NCI-H2081 (cell line): ENCODE measurements around the gene FILIP1.

Source experiments
- DNase-seq, 2 experiments: peaks; one replicate each; lab custom pipeline; 2025; lab: John Stamatoyannopoulos, UW

FILIP1 gene

DNA sequence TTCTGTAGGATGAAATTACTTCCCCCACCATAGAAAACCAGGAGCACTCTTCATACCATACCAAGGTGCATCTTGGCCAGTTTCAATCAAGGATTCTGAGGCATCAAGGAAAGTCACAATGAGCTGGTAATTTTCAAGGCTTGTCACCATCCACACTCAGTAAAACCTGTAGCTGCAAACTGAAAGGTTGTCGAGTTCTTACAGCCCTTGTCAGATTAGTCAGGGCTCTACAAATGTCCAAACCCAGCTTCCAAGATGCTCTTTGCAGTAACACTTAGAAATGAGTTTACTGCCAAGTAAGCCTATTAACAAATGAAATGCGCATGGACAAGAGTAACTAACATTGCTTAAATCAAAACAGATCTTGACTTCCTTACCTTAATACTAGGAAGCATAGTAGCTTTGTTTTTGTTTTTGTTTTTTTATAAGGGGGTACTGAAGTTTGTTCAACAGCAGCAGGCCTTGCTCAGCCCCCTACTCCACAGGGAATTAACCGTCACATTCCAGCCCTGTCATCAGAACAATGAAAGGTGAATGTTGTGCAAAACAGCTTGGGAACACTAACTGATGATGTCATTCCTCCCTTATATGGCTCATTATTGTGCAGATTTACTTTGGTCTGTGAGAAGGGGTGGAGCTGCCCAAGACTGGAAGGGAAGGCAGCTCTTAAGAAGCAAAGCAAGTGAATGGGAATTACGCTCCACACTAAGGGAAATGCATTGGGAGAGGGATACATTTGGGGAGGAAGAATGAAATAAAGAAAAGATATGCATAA, 159.1 kb downstream of the FILIP1 start:
- DNase-seq = no peak

DNA sequence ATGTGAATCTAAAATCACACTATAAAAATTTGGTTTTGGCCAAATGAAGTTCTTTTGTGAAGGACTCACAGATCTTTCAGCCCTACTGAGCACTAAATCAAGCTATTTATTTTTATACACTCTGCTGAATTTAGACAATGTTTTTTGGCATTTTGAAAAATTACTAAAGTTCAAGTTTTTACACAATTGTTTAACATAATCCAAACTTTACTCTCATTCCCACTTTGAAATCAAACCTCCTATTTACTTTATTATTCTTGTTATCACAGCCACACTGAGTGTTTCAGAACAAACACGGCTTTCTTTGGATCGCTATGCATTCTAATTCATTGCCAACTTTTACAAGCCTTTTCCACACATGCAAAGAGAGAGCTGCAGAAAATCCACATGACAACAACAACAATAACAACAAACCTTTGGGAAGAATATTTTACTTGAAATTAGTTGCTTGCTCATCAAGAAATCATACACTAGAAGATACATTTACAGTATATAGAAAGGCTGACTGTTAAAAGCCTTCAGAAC, 159.9 kb downstream of the FILIP1 start:
- DNase-seq = no peak

DNA sequence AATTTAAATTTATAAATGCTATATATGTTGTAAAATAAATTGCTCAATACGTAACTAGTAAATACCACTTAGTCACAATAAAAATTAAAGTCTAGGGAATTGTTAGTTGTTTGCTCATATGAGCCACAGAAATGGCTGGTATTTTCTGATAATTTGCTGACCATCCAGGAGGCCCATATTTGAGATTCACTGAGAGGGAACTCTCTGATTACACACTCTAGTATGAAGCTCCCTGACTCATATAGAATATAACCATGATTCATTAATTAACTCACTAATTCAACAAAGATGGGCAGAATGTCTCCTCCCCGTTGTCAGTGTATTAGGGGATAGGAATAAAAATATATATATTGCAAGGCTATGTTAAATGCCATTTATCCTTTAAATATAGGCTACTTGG, 162.4 kb downstream of the FILIP1 start:
- no peak for DNase-seq

DNA sequence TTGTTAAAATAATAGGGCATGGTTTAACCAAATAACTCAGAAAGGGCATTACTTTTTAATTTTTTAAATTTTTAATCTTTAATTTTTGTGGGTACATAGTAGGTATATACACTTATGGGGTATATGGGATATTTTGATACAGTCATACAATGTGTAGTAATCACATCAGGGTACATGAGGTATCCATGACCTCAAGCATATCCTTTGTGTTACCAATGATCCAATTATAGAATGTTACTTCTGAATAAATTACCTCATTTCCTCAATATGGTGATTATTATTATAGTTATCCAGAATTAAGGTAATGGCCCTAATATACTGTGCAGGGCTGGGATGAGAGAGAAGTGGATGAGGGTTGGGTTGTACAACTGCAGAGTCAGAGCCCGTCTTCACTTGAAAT, 163.9 kb downstream of the FILIP1 start:
- DNase-seq = no peak

DNA sequence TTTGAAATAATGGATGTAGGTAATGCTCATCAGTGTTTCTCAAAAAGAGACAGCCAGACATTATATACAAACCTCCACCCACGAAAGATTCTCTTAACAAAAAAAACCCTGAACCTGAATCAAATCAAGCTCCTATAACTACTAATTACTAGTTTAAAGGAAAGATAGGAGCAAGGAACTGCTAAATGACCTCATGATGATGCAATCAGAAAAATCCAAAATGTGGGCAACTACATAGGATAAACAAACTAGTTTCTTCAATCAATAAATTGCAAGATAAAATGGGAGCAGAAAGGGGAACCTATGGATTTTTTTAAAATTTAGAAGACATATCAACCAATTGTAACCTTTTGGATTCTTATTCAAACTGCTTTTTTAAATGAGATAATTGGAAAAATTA, 165.8 kb downstream of the FILIP1 start:
- no peak for DNase-seq

DNA sequence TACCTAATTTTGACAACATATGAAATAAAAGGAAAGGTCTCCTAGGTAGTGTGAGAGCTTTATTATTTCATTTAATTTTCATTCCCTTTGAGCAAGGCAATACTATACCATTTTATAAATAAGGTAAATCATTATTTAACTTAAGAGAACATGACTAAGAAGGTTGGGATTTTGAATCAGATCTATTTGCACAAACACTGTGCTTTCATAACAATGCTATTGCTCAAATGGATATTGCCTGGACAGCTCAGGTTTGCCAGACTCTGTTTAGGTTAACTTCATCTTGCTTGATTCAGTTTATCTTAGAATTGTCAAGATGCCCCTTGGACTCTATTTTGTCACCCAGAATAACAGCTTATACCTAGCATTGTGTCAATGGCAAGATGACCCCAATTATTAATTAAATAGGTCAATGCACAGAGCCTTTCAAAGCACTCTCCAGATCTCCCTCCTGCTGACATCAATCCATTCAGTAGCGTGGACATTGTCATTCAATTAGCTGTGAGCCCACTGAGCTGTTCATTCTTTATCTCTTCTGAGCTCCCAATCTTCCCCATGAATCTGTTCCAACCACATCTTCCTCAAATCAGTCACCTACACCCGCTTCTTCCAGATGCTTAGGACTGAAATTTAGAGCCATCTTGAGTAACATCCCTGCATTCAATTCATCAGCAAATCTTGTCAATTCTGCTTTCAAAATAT, 166.9 kb downstream of the FILIP1 start:
- DNase-seq = no peak

DNA sequence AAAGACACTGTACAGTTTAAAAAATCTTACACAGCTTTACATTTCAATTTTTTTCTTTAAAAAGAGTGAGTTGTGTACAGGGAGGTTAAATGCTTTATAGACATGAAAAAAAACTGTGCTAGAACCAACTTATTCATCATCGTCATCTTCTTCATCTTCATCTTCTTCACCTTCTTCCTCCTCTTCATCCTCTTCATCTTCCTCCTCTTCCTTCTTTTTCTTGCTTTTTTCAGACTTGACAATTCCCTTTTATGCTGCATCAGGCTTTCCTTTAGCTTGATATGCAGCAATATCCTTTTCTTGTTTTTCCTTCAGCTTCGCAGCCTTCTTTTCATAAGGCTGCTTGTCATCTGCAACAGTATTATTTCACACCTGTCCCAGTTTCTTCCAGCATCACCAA, 174.7 kb downstream of the FILIP1 start:
- no peak for DNase-seq

DNA sequence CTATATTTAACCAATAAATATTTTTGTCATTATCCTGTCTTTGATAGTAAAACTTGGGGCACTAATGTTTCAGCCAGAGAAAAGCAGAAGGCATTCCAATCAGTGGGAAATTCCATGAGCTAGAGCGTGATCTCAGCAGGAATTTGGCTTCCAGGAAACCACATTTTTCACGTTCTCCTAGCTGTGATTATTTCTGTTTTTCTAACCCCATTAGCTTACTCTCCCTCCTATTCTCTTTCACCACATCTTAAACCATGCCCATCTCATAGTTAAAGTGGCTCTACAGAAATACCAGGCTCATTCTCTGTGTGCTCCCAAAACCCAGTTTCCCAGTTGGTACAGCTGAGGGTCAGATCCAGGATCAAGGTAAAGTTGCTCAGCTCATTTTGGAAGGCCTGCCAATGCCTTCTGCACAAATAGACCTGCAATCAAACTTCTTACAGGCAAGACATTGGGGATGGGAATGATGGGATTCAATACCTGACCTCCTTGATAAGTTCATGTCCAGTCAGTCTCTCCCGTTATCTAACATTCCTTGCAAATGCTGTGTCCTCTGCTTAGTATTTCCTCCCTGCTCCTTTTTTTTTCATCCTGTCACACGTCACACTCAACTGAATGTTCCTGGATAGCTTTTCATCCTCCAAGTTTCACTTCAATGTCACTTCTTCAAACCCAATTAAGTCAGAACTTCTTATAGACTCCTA, 175.9 kb downstream of the FILIP1 start:
- no peak for DNase-seq

DNA sequence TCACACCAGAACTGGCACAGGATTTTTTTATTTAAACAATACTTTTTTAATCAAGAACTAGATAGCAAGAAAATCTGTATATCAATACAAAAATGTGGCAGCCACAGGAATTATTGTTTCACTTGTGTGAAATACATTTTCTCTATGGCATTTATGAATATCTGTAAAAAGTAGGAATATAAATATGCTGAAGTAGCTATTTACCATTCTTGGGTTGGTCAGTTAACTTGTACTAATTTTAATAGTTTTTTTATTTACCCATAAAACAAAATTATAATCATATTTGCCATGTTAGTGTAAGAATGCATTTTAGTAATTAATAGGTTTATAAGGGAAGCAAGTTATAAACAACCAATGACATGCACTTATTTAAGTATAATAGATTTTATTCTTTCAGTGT, 177.6 kb downstream of the FILIP1 start:
- no peak for DNase-seq

DNA sequence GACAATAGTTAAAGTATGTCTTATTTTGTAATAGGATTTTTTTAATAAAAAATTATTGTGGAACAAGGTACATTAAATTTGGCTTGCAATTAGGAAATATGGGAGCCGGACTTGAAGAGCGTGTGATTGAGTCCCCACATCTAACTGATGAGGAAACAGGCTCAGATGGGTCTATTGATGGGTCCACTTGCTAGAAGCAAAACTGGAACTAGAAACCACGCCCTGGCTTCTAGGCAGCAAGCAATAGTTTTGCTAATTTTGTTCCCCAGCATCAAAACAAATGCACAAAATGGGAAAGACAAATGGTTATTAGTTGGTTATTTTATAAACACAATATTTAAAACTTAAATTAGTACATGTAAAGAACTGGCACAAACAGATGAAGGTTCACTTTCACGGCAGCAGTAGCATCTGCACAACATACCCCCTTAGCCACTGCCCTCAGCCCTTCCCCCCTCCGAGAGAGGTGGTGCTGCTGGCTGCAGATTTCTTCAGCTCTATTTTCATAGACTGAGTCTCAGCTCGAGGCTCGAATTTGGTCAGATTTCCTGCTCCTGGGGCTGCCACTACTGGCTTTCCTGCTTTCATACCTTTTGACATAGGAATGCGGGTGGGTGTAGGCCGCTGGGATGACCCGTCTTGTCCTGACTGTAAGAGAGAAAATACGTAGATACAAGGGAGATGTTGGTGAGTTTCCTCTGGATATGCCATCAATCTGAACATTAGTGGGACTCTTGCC, 185.2 kb downstream of the FILIP1 start:
- DNase-seq = no peak

DNA sequence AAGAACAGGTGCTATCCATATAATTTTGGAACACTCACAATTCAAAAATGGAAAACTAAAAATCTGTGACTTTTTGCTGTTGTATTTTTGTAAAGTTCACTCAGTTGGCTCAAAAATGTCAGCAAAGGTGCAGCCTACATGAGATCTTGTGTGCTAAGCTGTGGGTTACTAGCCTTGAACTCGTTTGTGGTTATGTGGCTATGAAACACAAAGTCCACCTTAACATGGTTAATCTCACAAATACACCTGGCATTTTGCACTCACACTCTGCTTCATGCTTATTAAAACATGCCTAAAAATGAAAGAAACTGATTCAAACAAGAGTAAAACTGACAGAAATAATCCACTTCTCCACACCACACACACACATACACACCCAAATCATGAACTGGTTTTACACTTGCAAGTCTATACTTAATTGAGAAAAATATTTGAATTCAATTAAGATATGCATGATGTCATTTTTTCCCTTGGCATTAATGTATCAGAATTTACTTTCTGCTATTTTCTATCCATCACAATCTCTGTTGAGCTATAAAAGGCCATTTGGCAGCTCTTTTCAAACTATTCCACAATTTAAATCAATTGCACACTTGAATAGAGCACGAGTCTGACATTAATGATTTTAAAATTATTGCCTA, 186.1 kb downstream of the FILIP1 start:
- DNase-seq = no peak

DNA sequence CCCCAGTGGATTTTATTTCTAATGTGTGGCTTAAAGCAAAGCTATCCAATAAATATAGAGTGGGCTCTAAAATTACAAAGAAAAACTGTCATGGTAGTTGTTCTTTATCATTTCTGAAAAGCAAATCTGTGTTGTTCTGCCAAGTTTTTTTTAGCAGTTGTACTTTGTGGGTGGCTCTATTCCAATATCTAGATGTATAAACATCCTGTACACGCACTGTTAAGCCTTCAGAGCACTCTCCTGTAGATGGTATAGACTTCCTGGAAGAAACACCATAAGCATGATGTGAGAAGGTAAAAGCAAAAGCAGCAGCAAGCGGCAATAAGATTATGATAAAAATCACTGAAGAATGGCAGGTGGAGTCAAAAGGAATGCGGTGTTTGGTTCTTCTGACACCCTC, 187.5 kb downstream of the FILIP1 start:
- no peak for DNase-seq

DNA sequence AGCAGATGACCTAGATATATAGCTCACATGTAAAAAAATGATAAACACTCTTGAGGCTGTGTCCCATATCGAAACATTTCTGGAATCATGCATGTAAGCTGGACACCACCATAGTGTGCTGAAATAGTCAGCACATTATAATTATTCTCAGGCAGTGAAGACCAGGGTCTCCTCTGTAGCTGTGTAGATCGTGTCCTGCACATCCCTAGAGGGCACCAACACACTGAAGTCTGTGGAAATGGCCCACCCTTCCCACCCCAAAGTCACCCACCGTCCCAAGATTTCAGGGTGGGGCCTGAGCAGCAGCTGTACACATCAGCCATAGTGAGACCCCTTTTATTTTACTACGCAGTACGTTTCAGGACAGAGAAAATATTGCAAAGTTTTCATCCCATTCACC, 188.0 kb downstream of the FILIP1 start:
- no peak for DNase-seq

DNA sequence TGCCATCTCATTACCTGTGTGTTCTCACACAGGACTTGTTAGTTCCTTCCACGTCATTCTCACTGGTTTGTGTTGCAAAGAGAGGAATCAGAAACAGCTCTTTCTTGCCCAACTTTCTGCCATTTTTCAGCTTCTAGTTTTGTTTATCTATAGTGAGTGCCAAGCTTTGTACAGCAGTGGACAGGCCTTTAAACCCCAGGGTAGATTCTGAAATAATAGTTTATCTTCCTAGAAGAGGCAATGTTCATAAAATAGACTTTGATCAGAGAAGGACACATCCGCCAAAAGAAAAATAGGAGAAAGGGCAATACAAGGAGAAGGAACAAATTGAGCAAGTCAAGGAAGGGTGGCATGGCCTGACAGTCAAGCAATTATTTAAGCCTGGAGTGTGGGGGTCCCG, 191.3 kb downstream of the FILIP1 start:
- no peak for DNase-seq

DNA sequence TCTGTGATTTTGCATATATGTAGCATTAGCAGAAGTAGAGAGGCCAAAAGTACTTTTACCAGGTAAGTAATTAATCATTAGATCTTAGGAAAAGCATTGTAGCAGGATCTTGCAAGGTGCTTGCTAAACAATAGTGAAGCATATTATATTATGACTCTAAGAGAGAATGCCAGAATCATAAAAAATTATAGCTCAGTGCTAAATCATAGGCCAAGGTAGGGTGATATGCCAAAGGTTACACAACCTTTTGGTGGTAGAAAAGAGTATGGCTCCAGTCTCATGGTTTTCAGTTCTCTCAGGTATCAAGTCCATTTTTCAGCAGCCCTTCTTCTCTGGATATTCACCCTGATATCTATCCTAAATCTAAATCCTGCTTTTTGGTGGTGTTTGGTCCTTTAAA, 192.1 kb downstream of the FILIP1 start:
- no peak for DNase-seq

DNA sequence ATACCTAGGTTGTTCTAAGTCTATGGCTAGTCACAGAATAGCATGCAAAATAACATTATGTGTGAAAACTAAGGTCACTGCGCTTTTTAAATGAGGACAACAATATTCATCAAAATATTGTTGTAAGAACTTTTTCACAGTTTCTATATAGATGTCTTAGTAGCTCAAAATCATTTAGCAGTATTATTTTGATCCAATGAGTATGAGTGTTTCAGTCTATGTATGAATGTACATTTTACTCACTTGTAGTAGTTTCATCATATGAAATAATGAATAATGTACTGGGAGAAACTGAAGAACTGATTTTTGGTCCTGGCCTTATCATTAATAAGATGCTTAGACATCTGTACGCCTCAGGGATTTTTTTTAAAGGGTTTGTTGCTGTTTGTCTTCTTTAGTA, 192.5 kb downstream of the FILIP1 start:
- no peak for DNase-seq

DNA sequence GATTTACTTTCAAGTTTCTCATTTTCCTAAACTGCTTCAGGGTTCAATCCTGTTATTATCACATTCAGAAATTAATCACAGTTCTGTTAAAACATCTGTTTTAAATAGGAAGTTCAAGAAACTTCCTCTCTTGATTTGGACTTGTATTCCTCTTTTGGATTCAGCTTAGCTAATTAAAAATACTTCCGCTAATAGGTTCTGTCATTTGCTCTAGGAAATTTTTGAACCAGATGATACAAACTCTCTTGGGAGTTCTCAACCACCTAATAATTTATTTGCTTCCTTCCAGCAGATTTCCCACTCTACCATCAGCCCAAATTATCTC, 193.1 kb downstream of the FILIP1 start:
- DNase-seq = no peak

DNA sequence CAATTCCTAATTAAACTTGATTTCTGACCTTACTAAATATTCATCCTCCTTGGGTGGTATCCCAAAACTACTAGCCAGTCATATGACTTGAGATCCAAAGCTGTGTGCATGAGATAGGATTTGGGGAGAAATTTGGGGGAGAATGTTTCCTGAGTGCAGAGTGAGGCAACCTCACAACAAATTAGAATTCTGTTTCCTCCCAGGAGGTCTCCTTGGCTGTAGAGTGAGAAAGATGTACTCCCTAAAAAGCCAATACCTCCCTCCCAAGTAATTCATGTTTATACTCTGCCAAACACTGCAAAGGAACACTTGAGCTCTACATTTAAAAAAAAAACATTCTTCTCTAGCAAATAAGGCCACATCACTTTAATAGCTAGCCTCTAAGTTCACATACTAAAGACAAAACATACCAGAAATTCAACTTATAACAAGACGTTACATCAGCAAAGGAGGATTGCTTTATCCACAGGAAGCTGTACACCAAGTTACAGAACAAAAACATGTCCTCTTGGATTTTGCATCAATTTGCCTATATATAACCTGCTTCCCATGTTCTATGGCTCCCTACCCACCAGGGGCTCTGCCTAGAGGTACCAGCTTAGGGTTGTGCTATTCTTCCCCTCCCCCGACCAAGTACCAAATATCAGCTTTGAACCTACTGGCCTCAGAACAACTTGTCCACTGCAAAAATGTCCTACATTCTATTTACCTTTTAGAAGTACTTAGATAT, 193.6 kb downstream of the FILIP1 start:
- DNase-seq = no peak

DNA sequence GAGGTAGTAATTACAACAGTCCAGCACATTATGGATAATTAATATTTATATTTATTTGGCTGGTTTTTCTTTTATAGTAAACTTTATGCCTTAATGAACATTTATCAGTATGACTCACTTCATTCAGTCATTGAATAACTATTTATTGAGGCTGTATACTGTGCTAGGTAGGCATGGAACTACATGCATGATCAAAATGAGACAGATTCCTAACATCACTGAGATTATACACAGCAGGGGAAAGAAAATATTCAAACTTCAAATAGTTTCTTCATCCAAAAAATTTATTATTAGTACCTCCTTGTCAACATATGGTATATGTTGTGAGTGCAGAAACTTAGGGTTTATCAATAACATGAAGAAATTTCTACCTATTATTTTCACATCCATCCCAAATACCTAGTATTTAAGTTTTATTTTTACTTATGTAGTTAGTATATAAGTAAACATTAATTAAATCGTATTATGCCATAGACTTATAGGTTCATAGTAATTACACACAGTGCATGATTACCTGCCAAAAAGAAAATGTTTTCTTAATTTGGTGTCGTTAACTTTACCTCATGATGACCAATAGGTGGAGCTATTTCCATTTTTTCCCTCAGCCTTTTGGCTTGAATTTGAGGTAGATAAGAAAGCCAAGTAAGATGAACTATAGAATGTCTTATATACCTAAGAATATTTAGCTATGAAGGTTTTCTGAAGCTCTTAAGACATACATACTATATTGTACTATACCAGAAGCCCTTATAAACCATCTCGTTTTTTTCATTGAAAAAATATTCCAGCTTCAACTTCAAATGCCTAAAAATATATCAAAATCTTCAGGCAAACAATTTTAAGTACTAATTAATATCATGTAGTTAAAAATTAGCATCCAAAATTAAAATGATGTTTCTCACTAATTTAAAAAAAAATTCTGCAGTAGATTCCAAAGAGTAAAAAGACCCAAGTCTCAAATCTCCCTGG, 196.5 kb downstream of the FILIP1 start:
- DNase-seq = peak; percentile 47 to 69

DNA sequence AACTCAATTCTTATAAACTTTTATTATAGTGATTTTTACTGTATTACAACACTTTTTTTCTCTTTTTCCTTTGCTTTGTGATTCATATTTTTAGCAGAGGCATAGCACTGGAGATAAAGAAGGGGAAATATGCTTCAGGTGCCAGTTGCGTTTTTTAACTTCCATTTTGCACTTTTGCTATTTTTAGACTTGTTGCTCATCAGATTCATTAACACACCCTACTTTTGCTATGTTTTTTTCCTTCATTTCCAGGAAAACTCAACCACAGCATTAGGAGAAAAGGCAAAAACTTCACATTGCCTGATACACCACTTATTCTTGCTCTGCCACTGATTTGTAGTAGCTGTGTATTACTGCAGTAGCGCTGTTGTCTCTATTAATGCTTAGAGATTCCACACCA, 201.0 kb downstream of the FILIP1 start:
- DNase-seq = no peak
